ENCODE results near the gene SRGAP1.

The SRGAP1 gene

GRCh38 chr12:63844391-63845341 is at the start of gene SRGAP1:
SRGAP1 (plus strand) TSS chr12:63844700; CDS start chr12:63844817, 117 bp downstream.
- DNase-seq (ENCODE audit: low spot score): peak; percentile 75

GRCh38 chr12:63795032-63795687 is 49.3 kb upstream of the SRGAP1 start:
- DNase-seq (ENCODE audit: low spot score): no peak

- no peak for DNase-seq (ENCODE audit: low spot score)
Measured at GRCh38 chr12:63795944-63796343, 48.6 kb upstream of the SRGAP1 start.

DNA sequence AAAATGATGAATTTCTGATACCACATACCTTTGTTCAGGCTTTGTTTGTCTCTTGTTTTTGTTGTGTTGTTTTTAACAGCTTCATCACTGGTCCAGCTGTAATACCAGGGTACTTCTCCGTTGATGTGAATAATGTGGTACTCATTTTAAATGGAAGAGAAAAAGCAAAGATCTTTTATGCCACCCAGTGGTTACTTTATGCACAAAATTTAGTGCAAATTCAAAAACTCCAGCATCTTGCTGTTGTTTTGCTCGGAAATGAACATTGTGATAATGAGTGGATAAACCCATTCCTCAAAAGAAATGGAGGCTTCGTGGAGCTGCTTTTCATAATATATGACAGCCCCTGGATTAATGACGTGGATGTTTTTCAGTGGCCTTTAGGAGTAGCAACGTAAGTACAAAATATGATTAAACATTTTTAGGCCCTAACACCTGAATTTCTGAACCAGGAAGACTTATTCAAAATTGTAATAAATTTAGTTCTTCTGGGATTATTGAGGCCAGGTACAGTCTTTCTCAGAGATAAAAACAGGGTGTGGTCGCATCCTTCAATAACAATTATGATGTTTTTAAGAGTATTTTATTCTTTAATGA is 42.4 kb upstream of the SRGAP1 start:
- peak; percentile 55 for DNase-seq (ENCODE audit: low spot score)

DNA sequence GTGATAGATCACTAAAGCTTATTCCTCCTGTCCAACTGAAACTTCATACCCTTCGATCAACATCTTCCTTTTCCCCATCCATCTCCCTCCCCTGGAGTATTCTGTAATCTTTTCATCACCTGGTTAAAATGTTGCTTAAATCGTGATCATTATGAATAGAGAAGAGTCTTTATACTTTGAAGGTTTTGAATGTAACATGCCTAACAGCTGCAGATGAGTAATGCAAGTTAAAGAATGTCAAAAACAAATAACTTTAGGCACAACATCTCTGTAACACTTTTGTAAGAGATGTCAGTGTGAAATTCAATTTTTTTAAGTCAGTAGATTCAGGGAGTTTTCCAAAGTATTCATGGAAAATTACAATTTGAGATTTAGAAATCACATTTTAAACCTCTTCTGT is 39.8 kb upstream of the SRGAP1 start:
- no peak for DNase-seq (ENCODE audit: low spot score)

- DNase-seq (ENCODE audit: low spot score): no peak
Measured at GRCh38 chr12:63805704-63806672, 38.5 kb upstream of the SRGAP1 start.

- no peak for DNase-seq (ENCODE audit: low spot score)
Measured at GRCh38 chr12:63808631-63809030, 35.9 kb upstream of the SRGAP1 start.

DNA sequence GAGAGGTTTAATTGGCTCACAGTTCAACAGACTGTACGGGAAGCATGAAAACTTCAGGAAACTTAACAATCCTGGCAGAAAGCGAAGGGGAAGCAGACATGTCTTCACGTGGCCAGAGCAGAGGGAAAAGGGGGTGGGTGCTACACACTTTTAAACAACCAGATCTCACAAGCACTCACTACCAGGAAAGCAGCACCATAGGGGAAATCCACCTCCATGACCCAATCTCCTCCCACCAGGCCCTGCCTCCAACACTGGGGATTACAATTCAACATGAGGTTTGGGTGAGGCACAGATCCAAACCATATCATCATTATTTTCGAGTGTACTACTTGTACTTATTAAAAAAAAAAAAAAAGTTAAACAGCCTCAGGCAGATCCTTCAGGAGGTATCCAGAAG is 34.9 kb upstream of the SRGAP1 start:
- no peak for DNase-seq (ENCODE audit: low spot score)

- no peak for DNase-seq (ENCODE audit: low spot score)
Measured at GRCh38 chr12:63811334-63811733, 33.2 kb upstream of the SRGAP1 start.

- DNase-seq (ENCODE audit: low spot score): no peak
Measured at GRCh38 chr12:63811755-63812154, 32.7 kb upstream of the SRGAP1 start.

DNA sequence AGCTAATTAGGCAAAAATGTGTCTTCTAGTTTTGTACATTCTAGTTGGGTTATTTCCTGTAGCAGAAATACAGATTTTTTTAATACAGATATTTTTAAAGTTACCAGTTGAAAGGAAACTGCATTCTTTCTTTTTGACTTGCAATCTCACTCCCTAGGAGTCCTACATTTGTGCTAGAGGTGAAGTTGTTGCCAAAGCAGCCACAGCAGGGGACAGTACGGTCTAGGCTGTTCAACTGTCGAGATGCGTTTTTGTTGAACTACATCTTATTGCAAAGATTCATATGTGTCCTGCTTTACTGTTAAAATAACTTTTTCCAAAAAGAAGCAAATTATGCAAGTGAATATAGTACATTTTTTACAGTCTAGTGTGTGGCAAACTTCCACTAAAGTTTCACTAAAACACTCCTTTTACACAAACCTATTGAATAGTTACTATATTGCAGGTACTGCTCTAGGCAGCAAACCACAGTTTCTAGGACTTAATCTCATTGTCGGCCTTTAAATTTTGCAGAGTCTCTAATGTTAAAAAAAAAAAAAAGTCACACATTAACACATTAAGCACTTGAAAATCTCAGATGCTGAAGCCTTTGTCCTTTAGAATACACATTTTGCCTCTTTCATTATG is 30.2 kb upstream of the SRGAP1 start:
- DNase-seq (ENCODE audit: low spot score): no peak

DNA sequence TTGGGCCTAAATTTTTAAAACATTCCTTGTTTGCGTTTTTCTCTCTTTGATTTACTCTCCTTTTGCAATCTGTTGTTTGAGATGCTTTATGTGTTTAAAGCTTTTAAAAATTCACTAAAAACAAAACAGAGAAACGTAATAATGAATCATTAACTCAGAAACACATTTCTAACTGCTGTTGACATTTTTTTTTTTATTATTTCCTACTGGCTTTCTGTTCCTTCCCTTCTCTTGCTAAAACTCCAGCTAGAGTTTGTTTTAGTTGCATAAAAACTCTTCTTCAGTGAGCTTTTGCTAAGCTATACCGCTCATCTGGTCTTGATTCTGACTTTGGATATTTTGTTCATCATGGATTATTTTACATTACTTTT is 29.0 kb upstream of the SRGAP1 start:
- DNase-seq (ENCODE audit: low spot score): no peak

GRCh38 chr12:63816031-63816430 is 28.5 kb upstream of the SRGAP1 start:
- no peak for DNase-seq (ENCODE audit: low spot score)

DNA sequence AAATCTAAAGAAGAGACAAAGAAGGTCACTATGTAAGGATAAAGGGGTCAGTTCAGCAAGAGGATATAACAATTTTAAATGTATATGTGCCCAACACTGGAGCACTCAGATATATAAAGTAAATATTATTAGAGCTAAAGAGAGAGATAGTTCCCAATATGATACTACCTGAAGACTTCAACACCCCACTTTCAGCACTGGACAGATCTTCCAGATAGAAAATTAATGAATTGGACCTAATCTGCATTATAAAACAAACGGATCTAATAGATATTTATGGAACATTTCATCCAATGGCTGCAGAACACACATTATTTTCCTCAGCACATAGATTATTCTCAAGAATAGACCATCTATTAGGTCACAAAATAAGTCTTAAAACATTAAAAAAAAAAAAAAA is 24.1 kb upstream of the SRGAP1 start:
- no peak for DNase-seq (ENCODE audit: low spot score)

DNA sequence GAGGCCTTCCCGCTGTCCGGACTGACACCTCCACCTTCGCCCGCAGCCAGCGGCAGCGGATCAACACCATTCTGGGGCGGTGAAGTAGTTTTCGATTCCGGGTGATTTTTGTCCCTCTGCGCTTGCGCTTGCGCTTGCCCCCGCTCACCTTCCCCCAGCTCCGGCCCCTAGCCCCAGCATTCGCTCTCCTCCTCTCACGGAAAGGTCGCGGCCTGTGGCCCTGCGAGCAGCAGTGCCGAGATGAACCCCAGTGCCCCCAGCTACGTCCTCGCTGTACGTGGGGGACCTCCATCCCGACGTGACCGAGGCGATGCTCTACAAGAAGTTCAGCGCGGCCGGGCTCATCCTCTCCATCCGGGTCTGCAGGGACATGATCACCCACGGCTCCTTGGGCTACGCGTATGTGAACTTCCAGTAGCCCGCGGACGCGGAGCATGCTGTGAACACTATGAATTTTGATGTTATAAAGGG is 22.7 kb upstream of the SRGAP1 start:
- peak; percentile 19 for DNase-seq (ENCODE audit: low spot score)

DNA sequence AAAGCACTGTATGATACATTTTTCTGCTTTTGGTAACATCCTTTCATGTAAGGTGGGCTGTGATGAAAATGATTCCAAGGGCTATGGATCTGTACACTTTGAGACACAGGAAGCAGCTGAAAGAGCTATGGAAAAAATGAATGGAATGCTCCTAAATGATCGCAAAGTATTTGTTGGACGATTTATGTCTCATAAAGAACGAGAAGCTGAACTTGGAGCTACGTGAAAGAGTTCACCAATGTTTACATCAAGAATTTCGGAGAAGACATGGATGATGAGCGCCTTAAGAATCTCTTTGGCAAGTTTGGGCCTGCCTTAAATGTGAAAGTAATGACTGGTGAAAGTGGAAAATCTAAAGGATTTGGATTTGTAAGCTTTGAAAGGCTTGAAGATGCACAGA is 22.1 kb upstream of the SRGAP1 start:
- DNase-seq (ENCODE audit: low spot score): no peak

DNA sequence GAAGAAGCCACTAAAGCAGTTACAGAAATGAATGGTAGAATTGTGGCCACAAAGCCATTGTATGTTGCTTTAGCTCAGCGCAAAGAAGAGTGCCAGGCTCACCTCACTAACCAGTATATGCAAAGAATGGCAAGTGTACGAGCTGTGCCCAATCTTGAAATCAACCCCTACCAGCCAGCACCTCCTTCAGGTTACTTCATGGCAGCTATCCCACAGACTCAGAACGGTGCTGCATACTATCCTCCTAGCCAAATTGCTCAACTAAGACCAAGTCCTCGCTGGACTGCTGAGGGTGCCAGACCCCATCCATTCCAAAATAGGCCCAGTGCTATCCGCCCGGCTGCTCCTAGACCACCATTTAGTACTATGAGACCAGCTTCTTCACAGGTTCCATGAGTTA is 21.5 kb upstream of the SRGAP1 start:
- no peak for DNase-seq (ENCODE audit: low spot score)

DNA sequence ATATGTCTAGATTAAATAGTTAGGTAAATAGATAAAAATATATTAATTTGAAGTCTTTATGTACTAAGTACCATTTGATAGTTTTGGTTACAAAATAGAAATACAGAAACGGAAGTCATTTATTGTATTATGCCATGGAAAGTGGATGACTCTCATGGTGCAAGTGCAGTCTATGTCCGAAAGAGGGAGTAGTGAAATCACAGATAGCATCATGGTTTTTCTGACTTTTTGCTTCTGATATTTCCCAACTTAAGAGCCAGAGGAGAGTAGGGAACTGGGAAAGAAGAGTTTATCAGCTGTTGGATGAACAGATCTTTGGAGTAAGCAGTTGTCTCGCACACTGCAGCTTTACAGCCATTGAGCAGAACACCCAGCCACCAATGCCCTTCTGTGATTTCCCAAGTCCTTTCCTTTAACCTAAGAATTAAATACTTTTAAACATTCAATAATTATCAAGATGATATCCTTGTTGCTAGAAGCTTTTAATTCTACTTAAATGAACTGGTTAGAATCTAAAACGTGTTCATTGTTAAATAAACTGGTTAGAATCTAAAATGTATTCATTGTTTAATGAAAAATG is 18.4 kb upstream of the SRGAP1 start:
- peak; percentile 83 for DNase-seq (ENCODE audit: low spot score)

GRCh38 chr12:63828867-63829266 is 15.6 kb upstream of the SRGAP1 start:
- no peak for DNase-seq (ENCODE audit: low spot score)

GRCh38 chr12:63836046-63836445 is 8.5 kb upstream of the SRGAP1 start:
- DNase-seq (ENCODE audit: low spot score): no peak

DNA sequence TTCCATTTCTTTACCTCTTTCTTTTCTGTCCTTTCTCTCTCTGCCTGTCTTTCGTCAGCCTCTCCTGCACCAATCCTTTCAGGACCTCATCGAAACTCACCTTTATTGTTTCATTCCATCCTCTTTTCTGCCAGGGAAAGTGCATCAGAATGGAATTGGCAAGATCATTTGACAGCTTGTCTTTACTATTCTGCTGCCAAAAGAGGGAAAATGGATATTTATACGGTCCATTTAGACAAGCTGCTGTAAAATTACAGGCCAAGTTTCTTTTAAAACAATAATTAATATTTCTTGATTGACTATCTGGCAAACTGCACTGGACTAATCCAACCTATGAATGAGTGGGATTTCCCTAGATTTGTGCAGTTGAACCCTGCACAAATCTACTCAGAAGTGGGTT is 7.6 kb upstream of the SRGAP1 start:
- DNase-seq (ENCODE audit: low spot score): no peak
